Brain pericyte (primary cell): ENCODE measurements around the gene SAA2.
"Not testable (repeated sequence)": the region's sequence is repeated elsewhere in the genome, so short reads cannot be mapped to it uniquely, and the experiment has no call there.

ENCODE experiments used
- DNase-seq: peaks from one replicate; pipeline ENCODE4 v3.0.0-alpha.2; 2012; ENCODE audit warnings: low read depth, low spot score

SAA2 gene

GRCh38 chr11:18253233-18253632, 4.8 kb upstream of the SAA2 start:
- no peak for DNase-seq

- DNase-seq, result not testable (repeated sequence)
These were observed 1.3 kb downstream of the SAA2 start for GRCh38 chr11:18247191-18247581.

GRCh38 chr11:18246379-18247190, 1.9 kb downstream of the SAA2 start:
- DNase-seq, result not testable (repeated sequence)

- DNase-seq, result no peak
These were observed 3.1 kb downstream of the SAA2 start for GRCh38 chr11:18245396-18245795.

- peak; percentile 45 for DNase-seq
These were observed 4.6 kb downstream of the SAA2 start for GRCh38 chr11:18243783-18244362.

- DNase-seq, result no peak
These were observed 8.8 kb downstream of the SAA2 start for GRCh38 chr11:18239655-18240054.

GRCh38 chr11:18236664-18237356, 11.7 kb downstream of the SAA2 start, which contains the start of gene SAA4:
TSS of gene SAA4 (minus strand) at chr11:18236802. CDS start at chr11:18235926, 876 bp downstream.
- DNase-seq, result no peak

GRCh38 chr11:18235394-18236334, 12.8 kb downstream of the SAA2 start:
- DNase-seq, result peak; percentile 11

GRCh38 chr11:18233912-18234311, 14.6 kb downstream of the SAA2 start:
- DNase-seq, result no peak

GRCh38 chr11:18230859-18231258, 17.6 kb downstream of the SAA2 start:
- no peak for DNase-seq

- no peak for DNase-seq
These were observed 19.0 kb downstream of the SAA2 start for GRCh38 chr11:18229501-18229900.

GRCh38 chr11:18225913-18226312, 22.6 kb downstream of the SAA2 start:
- DNase-seq, result no peak

- no peak for DNase-seq
These were observed 24.7 kb downstream of the SAA2 start for GRCh38 chr11:18223591-18224387.

- no peak for DNase-seq
These were observed 25.6 kb downstream of the SAA2 start for GRCh38 chr11:18222814-18223421.

GRCh38 chr11:18221274-18221876, 27.1 kb downstream of the SAA2 start:
- no peak for DNase-seq

- no peak for DNase-seq
These were observed 39.4 kb downstream of the SAA2 start for GRCh38 chr11:18209058-18209457.

- DNase-seq, result no peak
These were observed 43.7 kb downstream of the SAA2 start for GRCh38 chr11:18204771-18205170.

- no peak for DNase-seq
These were observed 44.2 kb downstream of the SAA2 start for GRCh38 chr11:18204220-18204619.

GRCh38 chr11:18203723-18204122, 44.7 kb downstream of the SAA2 start:
- DNase-seq, result no peak

- not testable (repeated sequence) for DNase-seq
These were observed 50.7 kb downstream of the SAA2 start for GRCh38 chr11:18197738-18198137.
